GM12878 (cell line): ENCODE measurements around the gene ATXN1.

Experiments
- CTCF ChIP-seq, 3 experiments: IDR thresholded peaks in 2 of 3; conservative IDR thresholded peaks in 1 of 3; 2 replicates each; pipeline ENCODE4 v1.5.1; 2011; ENCODE audit warnings: low read depth in 3 of 3, low read length in 3 of 3, mild to moderate bottlenecking in 3 of 3, control low read depth in 2 of 3, moderate library complexity in 2 of 3, inconsistent platforms in 1 of 3, mixed read lengths in 1 of 3; ENCODE audit not compliant: control insufficient read depth in 2 of 3, insufficient read depth in 1 of 3; ENCODE audit errors: extremely low read depth in 1 of 3
- E4F1 ChIP-seq: fragments of 450-650 bp; IDR thresholded peaks from 2 replicates; pipeline ENCODE4 v1.6.1; 2018; ENCODE audit warnings: borderline replicate concordance, mild to moderate bottlenecking; ENCODE audit not compliant: partially characterized antibody
- EGR1 ChIP-seq, 2 experiments: IDR thresholded peaks; 1 replicate in 1 of 2; 2 replicates in 1 of 2; pipeline ENCODE4 v1.6.1; 2011 to 2012; ENCODE audit warnings: low read depth in 2 of 2, low read length in 2 of 2, borderline replicate concordance in 1 of 2, mild to moderate bottlenecking in 1 of 2, moderate library complexity in 1 of 2
- MAX ChIP-seq: IDR thresholded peaks from 2 replicates; pipeline ENCODE4 v1.6.1; 2012; ENCODE audit warnings: low read depth, low read length, improper control_type of control experiment
- PAX5 ChIP-seq: IDR thresholded peaks from 2 replicates; pipeline ENCODE4 v1.6.1; 2011; ENCODE audit warnings: low read depth, low read length, borderline replicate concordance
- PML ChIP-seq: IDR thresholded peaks from 2 replicates; pipeline ENCODE4 v1.6.1; 2012; ENCODE audit warnings: low read length, inconsistent platforms
- POLR2A ChIP-seq: IDR thresholded peaks from 2 replicates; pipeline ENCODE4 v1.6.1; 2011; ENCODE audit warnings: low read depth, mild to moderate bottlenecking, low read length
- POLR2AphosphoS5 ChIP-seq: IDR thresholded peaks from 2 replicates; pipeline ENCODE4 v1.6.1; 2011; ENCODE audit warnings: mild to moderate bottlenecking, low read length, inconsistent platforms
- SMAD1 ChIP-seq: fragments of 450-650 bp; IDR thresholded peaks from 2 replicates; pipeline ENCODE4 v1.6.1; 2018; ENCODE audit warnings: mild to moderate bottlenecking, low read depth; ENCODE audit not compliant: partially characterized antibody
- SUPT20H ChIP-seq: IDR thresholded peaks from 2 replicates; pipeline ENCODE4 v1.6.1; 2011; ENCODE audit warnings: low read depth, mild to moderate bottlenecking, low read length, moderate library complexity, borderline replicate concordance; ENCODE audit not compliant: control insufficient read depth
- SUZ12 ChIP-seq: fragments of 200-600 bp; sonication (generic); IDR thresholded peaks from one replicate; pipeline ENCODE4 v1.6.1; 2018; ENCODE audit warnings: antibody characterized with exemption, mild to moderate bottlenecking; ENCODE audit not compliant: unreplicated experiment
- ZNF687 ChIP-seq: fragments of 450-650 bp; IDR thresholded peaks from 2 replicates; pipeline ENCODE4 v1.6.1; 2017; ENCODE audit warnings: mild to moderate bottlenecking, moderate library complexity

GRCh38 chr6:16405375-16405774, 355.9 kb downstream of the ATXN1 start:
- TF ChIP-seq SMAD1: no peak
- TF ChIP-seq PAX5: no peak
- no peak for TF ChIP-seq CTCF (IDR thresholded peaks at IDR 0.05 in 2 of 3, conservative IDR thresholded peaks at IDR 0.05 in 1 of 3; ENCODE audit: control insufficient read depth in 2 of 3, extremely low read depth in 1 of 3, insufficient read depth in 1 of 3, low read depth in 3 of 3, low read length in 3 of 3)
- TF ChIP-seq POLR2A: no peak
- TF ChIP-seq ZNF687: no peak
- TF ChIP-seq E4F1: no peak
- TF ChIP-seq POLR2AphosphoS5: no peak
- TF ChIP-seq PML: no peak
- TF ChIP-seq SUZ12: no peak
- TF ChIP-seq MAX: no peak
- TF ChIP-seq SUPT20H: no peak
- TF ChIP-seq EGR1 (IDR thresholded peaks at IDR 0.05; ENCODE audit: borderline replicate concordance in 1 of 2, low read depth in 2 of 2, low read length in 2 of 2): no peak
